Lower leg skin (tissue), 3 donors: Measurements from ENCODE around the gene TEC.

Experiments
- POLR2A ChIP-seq, 2 donors: fragments of 450-650 bp; IDR thresholded peaks; one replicate each; pipeline ENCODE4 v1.6.1; 2016 to 2017; ENCODE audit warnings: antibody characterized with exemption in 2 of 2, mild to moderate bottlenecking in 1 of 2, moderate library complexity in 1 of 2
- TF ChIP-seq, protein P1 (sequence below), 3 donors: fragments of 450-650 bp; IDR thresholded peaks; one replicate each; pipeline ENCODE4 v1.5.1; 2016; ENCODE audit warnings: antibody characterized with exemption in 3 of 3, mild to moderate bottlenecking in 3 of 3, moderate library complexity in 2 of 3

DNA sequence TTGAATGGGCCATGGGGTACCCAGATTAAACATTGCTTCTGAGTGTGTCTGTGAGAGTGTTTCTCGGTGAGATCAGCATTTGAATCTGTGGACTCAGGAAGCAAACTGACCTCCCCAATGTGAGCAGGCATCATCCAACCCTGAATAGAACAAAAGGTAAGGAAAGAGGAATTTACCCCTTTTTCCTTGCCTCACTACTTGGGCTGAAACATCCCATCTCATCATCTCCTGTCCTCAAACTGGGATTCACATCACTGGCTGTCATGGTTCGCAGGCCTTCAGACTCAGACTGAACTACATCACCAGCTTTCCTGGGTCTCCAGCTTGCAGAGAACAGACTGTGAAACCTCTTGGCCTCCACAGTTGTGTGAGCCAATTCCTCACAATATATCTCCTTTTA lies 47.1 kb downstream of the TEC start:
- TF ChIP-seq, protein P1, sequence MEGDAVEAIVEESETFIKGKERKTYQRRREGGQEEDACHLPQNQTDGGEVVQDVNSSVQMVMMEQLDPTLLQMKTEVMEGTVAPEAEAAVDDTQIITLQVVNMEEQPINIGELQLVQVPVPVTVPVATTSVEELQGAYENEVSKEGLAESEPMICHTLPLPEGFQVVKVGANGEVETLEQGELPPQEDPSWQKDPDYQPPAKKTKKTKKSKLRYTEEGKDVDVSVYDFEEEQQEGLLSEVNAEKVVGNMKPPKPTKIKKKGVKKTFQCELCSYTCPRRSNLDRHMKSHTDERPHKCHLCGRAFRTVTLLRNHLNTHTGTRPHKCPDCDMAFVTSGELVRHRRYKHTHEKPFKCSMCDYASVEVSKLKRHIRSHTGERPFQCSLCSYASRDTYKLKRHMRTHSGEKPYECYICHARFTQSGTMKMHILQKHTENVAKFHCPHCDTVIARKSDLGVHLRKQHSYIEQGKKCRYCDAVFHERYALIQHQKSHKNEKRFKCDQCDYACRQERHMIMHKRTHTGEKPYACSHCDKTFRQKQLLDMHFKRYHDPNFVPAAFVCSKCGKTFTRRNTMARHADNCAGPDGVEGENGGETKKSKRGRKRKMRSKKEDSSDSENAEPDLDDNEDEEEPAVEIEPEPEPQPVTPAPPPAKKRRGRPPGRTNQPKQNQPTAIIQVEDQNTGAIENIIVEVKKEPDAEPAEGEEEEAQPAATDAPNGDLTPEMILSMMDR (IDR thresholded peaks at IDR 0.05), result no peak
- no peak for TF ChIP-seq POLR2A (IDR thresholded peaks at IDR 0.05)
